ENCODE measurements around the gene TOMM20L. TPM values are rescaled to one million over a fixed set of nuclear protein-coding genes. Genes with fewer than 3 reads are reported as not detected.
"Not testable (repeated sequence)": the region's sequence is repeated elsewhere in the genome, so short reads cannot be mapped to it uniquely, and the experiment has no call there.

TOMM20L gene
- total RNA-seq, result not detected

GRCh38 chr14:58395812-58396788, at the start of gene TOMM20L:
Gene TOMM20L, plus strand, starts transcription at chr14:58395930. Its CDS starts 28 bp downstream, at chr14:58395958.
- no peaks in the 10 kb centered on the region for H3K36me3 Mint-ChIP-seq
- peak; percentile 95 to 97 for ATAC-seq
- no peaks in the 10 kb centered on the region for H3K27me3 Mint-ChIP-seq
- peaks cover 10 to 12% of the 10 kb centered on the region in 2 donors for H3K4me1 Mint-ChIP-seq (ENCODE audit: low read depth in 2 of 2)
- DNase-seq (ENCODE audit: low spot score), result peak; percentile 90
- H3K9me3 Mint-ChIP-seq, result no peaks in the 10 kb centered on the region
- H3K4me3 Mint-ChIP-seq, result peak within 1 kb of the TSS; percentile 73
- peak within 1 kb of the TSS; percentile 50 to 78 for H3K27ac Mint-ChIP-seq

DNA sequence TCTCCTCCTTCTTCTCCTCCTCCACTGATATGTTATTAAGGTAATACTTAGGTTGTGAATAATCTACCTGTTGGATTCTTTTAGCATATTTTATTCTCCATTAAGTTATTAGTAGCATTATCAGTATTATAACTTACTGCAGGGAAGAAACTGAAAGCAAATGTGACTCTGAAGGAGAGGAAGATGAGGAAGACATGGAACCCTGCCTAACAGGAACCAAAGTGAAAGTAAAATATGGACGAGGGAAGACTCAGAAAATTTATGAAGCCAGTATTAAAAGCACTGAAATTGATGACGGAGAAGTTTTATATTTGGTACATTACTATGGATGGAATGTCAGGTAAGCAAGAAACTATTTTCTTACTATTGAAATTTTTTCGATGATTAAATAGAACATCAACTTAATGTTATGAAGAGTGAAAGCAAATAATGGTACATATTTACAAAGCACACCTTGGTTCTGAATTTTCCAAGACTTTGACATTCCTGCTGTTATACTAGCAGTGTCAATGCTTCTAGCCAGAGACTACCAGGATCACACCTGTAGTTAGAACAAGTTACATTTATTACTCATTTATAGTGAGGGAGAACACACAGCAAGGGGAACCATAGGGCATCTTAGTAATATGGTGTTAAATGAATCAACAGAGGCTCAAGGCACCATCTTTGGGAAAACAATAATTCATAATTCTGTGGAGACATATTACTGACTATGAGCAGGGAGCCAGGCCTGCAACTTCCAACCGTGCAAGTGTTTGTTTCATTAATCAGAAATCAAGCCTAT, 42.0 kb upstream of the TOMM20L start:
- H3K27ac Mint-ChIP-seq, result peak overlapping the region; percentile 76 to 90
- H3K4me1 Mint-ChIP-seq (ENCODE audit: low read depth in 2 of 2), result peaks cover 15 to 21% of the 10 kb centered on the region in 2 donors
- H3K9me3 Mint-ChIP-seq, result no peaks in the 10 kb centered on the region
- ATAC-seq (no peak), DNase-seq (ENCODE audit: low spot score) (no peak)
- peaks cover 31% of the 10 kb centered on the region for H3K36me3 Mint-ChIP-seq
- peak overlapping the region; percentile 87 for H3K4me3 Mint-ChIP-seq
- no peaks in the 10 kb centered on the region for H3K27me3 Mint-ChIP-seq

GRCh38 chr14:58354808-58355207, 40.9 kb upstream of the TOMM20L start:
- peak overlapping the region; percentile 76 to 90 for H3K27ac Mint-ChIP-seq
- H3K36me3 Mint-ChIP-seq, result peaks cover 27% of the 10 kb centered on the region
- ATAC-seq, result no peak
- H3K9me3 Mint-ChIP-seq, result no peaks in the 10 kb centered on the region
- no peak for DNase-seq (ENCODE audit: low spot score)
- no peaks in the 10 kb centered on the region for H3K27me3 Mint-ChIP-seq
- H3K4me3 Mint-ChIP-seq, result peak overlapping the region; percentile 10
- peaks cover 15 to 21% of the 10 kb centered on the region in 2 donors for H3K4me1 Mint-ChIP-seq (ENCODE audit: low read depth in 2 of 2)

DNA sequence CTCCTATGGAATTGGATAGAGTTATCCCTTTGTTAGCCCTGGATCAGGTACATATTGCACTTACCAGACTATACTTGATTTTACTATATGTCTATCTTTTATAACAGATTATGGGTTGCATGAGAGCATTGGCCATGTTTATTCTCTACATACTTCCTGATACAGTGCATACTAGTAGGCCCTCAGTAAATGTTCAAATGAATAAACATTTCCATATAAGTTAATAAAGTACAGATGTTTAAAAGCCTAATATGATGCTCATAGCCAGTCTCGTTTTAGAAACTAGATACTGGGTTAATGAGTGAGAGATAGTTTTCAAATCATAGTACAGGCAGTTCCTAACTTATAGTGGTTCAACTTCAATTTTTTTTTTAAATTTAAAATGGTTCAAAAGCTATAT, 39.5 kb upstream of the TOMM20L start:
- Mint-ChIP-seq H3K27me3 (no peaks in the 10 kb centered on the region), H3K4me1 (ENCODE audit: low read depth in 2 of 2) (peaks cover 15 to 21% of the 10 kb centered on the region in 2 donors), H3K36me3 (peaks cover 20% of the 10 kb centered on the region), H3K9me3 (no peaks in the 10 kb centered on the region), H3K27ac (no peak overlapping the region), H3K4me3 (no peak overlapping the region)
- ATAC-seq (no peak), DNase-seq (ENCODE audit: low spot score) (no peak)

- H3K27ac Mint-ChIP-seq; H3K4me1 Mint-ChIP-seq (ENCODE audit: low read depth in 2 of 2); DNase-seq (ENCODE audit: low spot score); H3K4me3 Mint-ChIP-seq; H3K27me3 Mint-ChIP-seq; ATAC-seq; H3K9me3 Mint-ChIP-seq: not testable (repeated sequence)
- peaks cover 13% of the 10 kb centered on the region for H3K36me3 Mint-ChIP-seq
Observed at GRCh38 chr14:58362272-58362671, 33.5 kb upstream of the TOMM20L start.

GRCh38 chr14:58362798-58363412, 32.8 kb upstream of the TOMM20L start:
- no peak overlapping the region for H3K27ac Mint-ChIP-seq
- no peak for DNase-seq (ENCODE audit: low spot score)
- no peak for ATAC-seq
- H3K36me3 Mint-ChIP-seq, result peaks cover 20% of the 10 kb centered on the region
- H3K4me3 Mint-ChIP-seq, result no peak overlapping the region
- no peaks in the 10 kb centered on the region for H3K9me3 Mint-ChIP-seq
- no peaks in the 10 kb centered on the region for H3K27me3 Mint-ChIP-seq
- no peaks in the 10 kb centered on the region for H3K4me1 Mint-ChIP-seq (ENCODE audit: low read depth in 2 of 2)

GRCh38 chr14:58364316-58364715, 31.4 kb upstream of the TOMM20L start:
- no peak overlapping the region for H3K4me3 Mint-ChIP-seq
- no peak for DNase-seq (ENCODE audit: low spot score)
- no peaks in the 10 kb centered on the region for H3K27me3 Mint-ChIP-seq
- no peaks in the 10 kb centered on the region for H3K4me1 Mint-ChIP-seq (ENCODE audit: low read depth in 2 of 2)
- ATAC-seq, result no peak
- H3K9me3 Mint-ChIP-seq, result no peaks in the 10 kb centered on the region
- peak overlapping the region in 1 of 2 donors; percentile 5 for H3K27ac Mint-ChIP-seq
- peaks cover 24% of the 10 kb centered on the region for H3K36me3 Mint-ChIP-seq

- Mint-ChIP-seq H3K36me3 (peaks cover 28% of the 10 kb centered on the region), H3K27ac (no peak overlapping the region), H3K4me3 (no peak overlapping the region), H3K4me1 (ENCODE audit: low read depth in 2 of 2) (no peaks in the 10 kb centered on the region), H3K27me3 (no peaks in the 10 kb centered on the region), H3K9me3 (no peaks in the 10 kb centered on the region)
- DNase-seq (ENCODE audit: low spot score), result no peak
- no peak for ATAC-seq
Observed at GRCh38 chr14:58367296-58367695, 28.4 kb upstream of the TOMM20L start.

DNA sequence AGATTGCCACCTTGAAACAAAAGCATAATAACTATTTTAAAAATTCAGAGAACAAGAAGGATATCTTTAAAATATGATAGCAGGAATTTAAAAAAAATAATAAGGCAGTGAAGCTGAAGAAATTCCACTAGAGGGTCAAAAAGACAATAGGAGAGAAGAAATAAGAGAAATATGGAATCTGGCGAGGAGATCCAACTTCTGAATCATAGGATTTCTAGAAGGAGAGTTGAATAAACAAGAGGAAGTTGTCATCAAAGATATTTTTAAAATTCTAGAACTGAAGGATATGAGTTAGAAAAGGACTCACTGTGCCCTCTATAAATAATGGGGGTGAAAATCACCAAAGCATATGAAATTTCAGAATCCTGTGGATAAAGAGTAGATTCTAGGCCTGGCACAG, 26.8 kb upstream of the TOMM20L start:
- Mint-ChIP-seq H3K36me3 (peaks cover 27% of the 10 kb centered on the region), H3K9me3 (no peaks in the 10 kb centered on the region), H3K27me3 (no peaks in the 10 kb centered on the region), H3K4me1 (ENCODE audit: low read depth in 2 of 2) (no peaks in the 10 kb centered on the region), H3K27ac (no peak overlapping the region), H3K4me3 (no peak overlapping the region)
- DNase-seq (ENCODE audit: low spot score) (no peak), ATAC-seq (no peak)

DNA sequence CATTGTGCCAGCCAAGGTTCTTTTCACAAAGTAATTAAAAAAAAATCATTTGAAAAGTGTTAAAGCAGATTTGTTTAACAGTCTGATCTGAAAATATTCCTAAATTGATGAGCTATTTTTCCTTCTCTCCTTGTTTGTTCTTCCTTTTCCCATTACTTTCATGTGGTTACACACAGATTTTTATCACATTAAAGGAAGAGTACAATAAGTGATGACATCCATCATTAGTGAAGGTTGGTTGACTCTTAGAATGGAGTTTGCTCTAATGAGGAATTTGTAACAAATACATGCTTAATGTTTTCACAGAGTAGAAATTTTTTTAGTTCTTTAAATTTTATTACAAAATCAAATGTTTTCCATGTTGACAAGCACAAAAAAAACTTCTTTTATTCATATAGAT, 18.9 kb upstream of the TOMM20L start:
- DNase-seq (ENCODE audit: low spot score) (no peak), ATAC-seq (no peak)
- peaks cover 25% of the 10 kb centered on the region for H3K36me3 Mint-ChIP-seq
- H3K4me1 Mint-ChIP-seq (ENCODE audit: low read depth in 2 of 2), result peaks cover 9 to 14% of the 10 kb centered on the region in 2 donors
- H3K4me3 Mint-ChIP-seq, result no peak overlapping the region
- no peaks in the 10 kb centered on the region for H3K9me3 Mint-ChIP-seq
- H3K27ac Mint-ChIP-seq, result no peak overlapping the region
- no peaks in the 10 kb centered on the region for H3K27me3 Mint-ChIP-seq

DNA sequence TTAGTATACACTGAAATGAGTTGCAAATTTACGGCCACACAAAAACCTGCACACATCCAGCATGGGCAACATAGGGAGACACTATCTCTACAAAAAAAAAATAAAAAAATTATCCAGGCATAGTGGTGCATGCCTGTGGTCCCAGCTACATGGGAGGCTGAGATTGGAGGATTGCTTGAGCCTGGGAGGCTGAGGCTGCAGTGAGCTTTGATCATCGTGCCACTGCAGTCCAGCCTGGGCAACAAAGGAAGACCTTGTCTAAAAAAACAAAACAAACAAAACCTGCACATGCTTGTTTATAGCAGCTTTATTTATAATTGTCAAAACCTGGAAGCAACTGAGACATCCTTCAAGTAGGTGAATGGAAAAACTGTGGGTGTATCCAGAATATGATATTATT, 4.9 kb upstream of the TOMM20L start:
- no peak for ATAC-seq

GRCh38 chr14:58395562-58395811, 243 bp upstream of the TOMM20L start:
- H3K4me3 Mint-ChIP-seq, result peak overlapping the region; percentile 73
- H3K4me1 Mint-ChIP-seq (ENCODE audit: low read depth in 2 of 2), result peaks cover 10 to 12% of the 10 kb centered on the region in 2 donors
- no peaks in the 10 kb centered on the region for H3K9me3 Mint-ChIP-seq
- no peaks in the 10 kb centered on the region for H3K36me3 Mint-ChIP-seq
- peak overlapping the region; percentile 27 to 78 for H3K27ac Mint-ChIP-seq
- DNase-seq (ENCODE audit: low spot score) (no peak), ATAC-seq (no peak)
- no peaks in the 10 kb centered on the region for H3K27me3 Mint-ChIP-seq

More for the DNA sequence above, 4.9 kb upstream of the TOMM20L start:
- Mint-ChIP-seq H3K9me3 (no peaks in the 10 kb centered on the region), H3K27ac (no peak overlapping the region), H3K36me3 (no peaks in the 10 kb centered on the region), H3K4me1 (ENCODE audit: low read depth in 2 of 2) (peaks cover 3 to 5% of the 10 kb centered on the region in 2 donors), H3K27me3 (no peaks in the 10 kb centered on the region), H3K4me3 (no peak overlapping the region)
- no peak for DNase-seq (ENCODE audit: low spot score)

- no peak overlapping the region for H3K27ac Mint-ChIP-seq
- H3K4me3 Mint-ChIP-seq, result no peak overlapping the region
Observed at GRCh38 chr14:58397156-58397555, 1.4 kb downstream of the TOMM20L start.

DNA sequence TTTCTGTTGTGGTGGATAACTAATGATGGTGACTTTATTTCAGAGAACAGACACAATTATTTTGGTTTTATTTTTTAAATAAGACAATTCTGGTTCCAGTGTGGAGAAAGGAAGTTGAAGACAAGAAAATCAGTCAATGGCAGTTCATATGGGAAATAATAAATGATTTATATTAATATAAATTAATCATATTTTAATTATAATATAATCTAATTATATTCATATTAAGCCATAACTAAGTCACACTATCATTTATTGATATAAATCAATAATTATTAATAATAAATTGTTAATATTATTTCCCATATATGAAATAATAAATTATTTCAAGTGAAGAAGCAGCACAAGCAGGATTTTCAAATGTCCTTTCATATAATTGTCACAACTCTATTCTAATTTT, 2.8 kb downstream of the TOMM20L start:
- ATAC-seq, result no peak
- Mint-ChIP-seq H3K9me3 (no peaks in the 10 kb centered on the region), H3K36me3 (no peaks in the 10 kb centered on the region), H3K4me1 (ENCODE audit: low read depth in 2 of 2) (peaks cover 10 to 12% of the 10 kb centered on the region in 2 donors), H3K27me3 (no peaks in the 10 kb centered on the region), H3K4me3 (no peak overlapping the region), H3K27ac (no peak overlapping the region)
- DNase-seq (ENCODE audit: low spot score), result no peak

More at GRCh38 chr14:58397156-58397555, 1.4 kb downstream of the TOMM20L start:
- DNase-seq (ENCODE audit: low spot score), result no peak
- H3K36me3 Mint-ChIP-seq, result no peaks in the 10 kb centered on the region
- ATAC-seq, result no peak
- no peaks in the 10 kb centered on the region for H3K27me3 Mint-ChIP-seq
- H3K9me3 Mint-ChIP-seq, result no peaks in the 10 kb centered on the region
- H3K4me1 Mint-ChIP-seq (ENCODE audit: low read depth in 2 of 2), result peaks cover 10 to 12% of the 10 kb centered on the region in 2 donors

All from natural killer cell treated with Interleukin-12 subunit alpha and Interleukin-12 subunit beta and Interleukin-15 and Interleukin-18, amount 100 ng/mL, for 72 hours (primary cell).